ENCODE measurements around the gene CYP4F22.

- TF ChIP-seq CTCF (IDR thresholded peaks at IDR 0.05 in 2 of 3, conservative IDR thresholded peaks at IDR 0.05 in 1 of 3; ENCODE audit: control insufficient read depth in 2 of 3, extremely low read depth in 1 of 3, insufficient read depth in 1 of 3, low read depth in 3 of 3, low read length in 3 of 3) (no peak), GATAD2B (conservative IDR thresholded peaks at IDR 0.05; ENCODE audit: low read depth) (no peak), NFXL1 (IDR thresholded peaks at IDR 0.05; ENCODE audit: borderline replicate concordance) (no peak)
Observed at GRCh38 chr19:15562861-15563260, 54.5 kb downstream of the CYP4F22 start.

Measured in GM12878 (cell line).